T-helper 9 cell (primary cell): ENCODE measurements around the gene ARL16.

Experiments
- DNase-seq: peaks from one replicate; pipeline ENCODE4 v3.0.0-alpha.2; 2020
- total RNA-seq, 2 donors: gene quantifications; one replicate each; lab custom pipeline; 2026; lab: John Stamatoyannopoulos, UW

The ARL16 gene, protein sequence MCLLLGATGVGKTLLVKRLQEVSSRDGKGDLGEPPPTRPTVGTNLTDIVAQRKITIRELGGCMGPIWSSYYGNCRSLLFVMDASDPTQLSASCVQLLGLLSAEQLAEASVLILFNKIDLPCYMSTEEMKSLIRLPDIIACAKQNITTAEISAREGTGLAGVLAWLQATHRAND
- total RNA-seq = 22.0 to 26.9 reads per million in 2 donors

DNA sequence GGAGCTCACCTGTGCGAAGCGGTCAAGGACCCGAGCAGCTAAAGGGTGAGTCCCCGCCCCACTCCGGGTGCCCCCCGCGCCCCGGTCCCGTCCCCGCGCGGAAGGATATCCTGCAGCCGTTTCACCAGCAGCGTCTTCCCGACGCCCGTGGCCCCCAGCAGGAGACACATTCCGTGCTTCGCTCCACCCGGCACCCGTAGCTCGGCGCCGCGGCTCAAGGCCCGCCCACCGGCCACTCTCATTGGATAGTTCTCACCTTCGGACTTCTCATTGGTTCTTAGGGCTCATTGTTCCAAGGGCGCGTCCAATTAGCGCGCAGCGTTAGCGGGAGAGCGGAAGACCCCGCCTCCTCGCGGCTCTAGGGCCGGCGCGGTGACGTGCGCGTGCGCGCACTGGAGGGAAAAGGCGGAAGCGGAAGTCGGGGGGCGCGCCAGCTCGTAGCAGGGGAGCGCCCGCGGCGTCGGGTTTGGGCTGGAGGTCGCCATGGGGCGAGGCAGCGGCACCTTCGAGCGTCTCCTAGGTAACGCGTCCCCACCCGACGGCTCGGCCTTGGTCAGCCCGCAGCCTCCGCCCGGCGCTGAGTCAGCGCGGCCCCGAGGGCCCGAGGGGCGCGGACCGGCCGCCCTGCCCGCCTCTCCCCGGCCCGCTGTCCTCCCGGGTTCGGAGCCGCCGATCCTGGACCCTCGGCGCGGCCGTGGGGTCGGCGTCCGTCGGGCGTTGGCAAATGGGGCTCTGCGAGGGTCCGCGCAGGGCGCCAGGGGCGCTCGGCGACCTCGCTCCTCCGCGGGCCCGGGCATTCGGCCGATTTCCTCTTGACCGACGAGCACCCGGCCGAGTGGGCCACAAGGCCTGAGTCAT is at the start of gene ARL16, which contains the start of gene HGS:
TSS of gene ARL16 (minus strand) at position 214 of the 858 bp plus-strand sequence. CDS start at position 170, 44 bp downstream.
TSS of gene HGS (plus strand) at position 428 of the 858 bp plus-strand sequence. CDS start at position 484, 56 bp downstream.
- DNase-seq = peak; percentile 94

- DNase-seq = no peak
Observed at GRCh38 chr17:81727324-81728031, 43.9 kb upstream of the ARL16 start.

DNA sequence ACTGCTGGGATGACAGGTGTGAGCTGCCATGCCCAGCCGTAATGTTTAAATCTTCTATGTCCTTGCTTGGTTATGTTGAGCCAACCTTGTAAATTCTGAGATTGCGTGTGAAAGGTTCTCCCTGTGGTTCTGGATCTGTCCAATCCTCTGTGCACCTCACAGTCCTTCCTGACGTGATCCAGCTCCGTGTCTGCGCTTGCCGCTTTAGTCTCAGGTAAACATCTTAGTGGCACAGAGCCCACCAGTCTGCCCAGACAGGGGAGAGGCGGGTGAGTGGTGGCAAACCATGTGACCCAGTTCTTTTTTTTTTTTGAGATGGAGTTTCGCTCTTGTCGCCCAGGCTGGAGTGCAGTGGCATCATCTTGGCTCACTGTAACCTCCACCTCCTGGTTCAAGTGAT is 42.4 kb upstream of the ARL16 start:
- DNase-seq = no peak

DNA sequence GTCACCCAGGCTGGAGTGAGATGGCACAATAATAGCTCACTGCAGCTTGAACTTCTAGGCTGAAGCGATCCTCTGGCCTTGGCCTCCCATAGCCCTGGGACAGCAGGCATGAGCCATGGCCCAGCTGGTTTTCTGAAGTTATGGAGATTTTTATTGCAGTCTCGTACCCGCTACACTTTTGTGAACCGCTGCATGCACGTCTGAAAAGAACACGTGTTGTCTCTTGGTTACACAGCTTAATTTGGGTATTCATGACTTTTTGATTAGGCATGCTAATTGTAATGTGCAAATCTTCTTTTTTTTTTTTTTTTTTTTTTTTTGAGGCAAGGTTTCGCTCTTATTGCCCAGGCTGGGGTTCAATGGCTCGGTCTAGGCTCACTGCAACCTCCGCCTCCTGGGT is 41.8 kb upstream of the ARL16 start:
- DNase-seq = no peak

DNA sequence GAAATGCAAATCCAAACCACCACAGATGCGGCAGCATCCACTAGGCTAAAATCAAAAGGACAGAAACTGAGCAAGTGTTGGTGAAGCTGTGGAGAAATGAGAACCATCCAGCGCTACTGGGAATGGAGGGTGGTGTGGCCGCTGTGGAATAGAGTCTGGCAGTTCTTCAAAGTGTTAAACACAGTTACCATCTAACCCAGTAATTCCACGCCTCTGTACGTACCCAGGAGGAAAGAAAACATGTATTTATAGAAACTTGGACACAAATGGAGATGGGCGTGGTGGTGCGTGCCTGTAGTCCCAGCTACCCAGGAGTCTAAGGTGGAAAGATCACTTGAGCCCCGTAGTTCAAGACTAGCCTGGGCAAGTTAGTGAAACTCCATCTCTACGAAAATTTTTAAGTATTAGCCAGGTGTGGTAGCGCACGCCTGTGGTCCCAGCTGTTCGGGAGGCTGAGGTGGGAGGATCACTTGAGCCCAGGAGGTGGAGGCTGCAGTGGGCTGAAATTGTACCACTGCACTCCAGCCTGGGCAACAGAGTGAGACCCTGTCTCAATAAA is 40.1 kb upstream of the ARL16 start:
- DNase-seq = no peak

GRCh38 chr17:81722184-81723120 is 38.9 kb upstream of the ARL16 start:
- DNase-seq = no peak

- DNase-seq = no peak
Observed at GRCh38 chr17:81720267-81721071, 36.9 kb upstream of the ARL16 start.

GRCh38 chr17:81719410-81720266 is 36.0 kb upstream of the ARL16 start:
- no peak for DNase-seq

- DNase-seq = no peak
Observed at GRCh38 chr17:81717766-81718089, 34.1 kb upstream of the ARL16 start.

- DNase-seq = no peak
Observed at GRCh38 chr17:81717049-81717765, 33.6 kb upstream of the ARL16 start.

DNA sequence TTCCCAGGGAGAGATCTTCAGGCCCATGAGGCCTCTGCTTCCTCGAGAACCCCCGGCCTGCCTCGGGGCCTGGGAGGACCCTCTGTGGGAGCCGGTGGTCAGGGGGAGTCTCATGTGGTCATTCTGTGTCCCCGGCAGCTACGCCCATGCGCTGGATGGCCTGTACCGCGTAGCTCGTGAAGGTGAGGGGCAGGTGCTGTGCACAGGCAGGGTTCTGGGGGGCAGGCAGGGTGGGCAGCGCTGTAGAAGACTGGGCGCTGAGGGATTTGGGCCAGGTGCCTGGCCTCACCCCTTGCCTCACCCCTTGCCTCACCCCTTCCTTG is 33.0 kb upstream of the ARL16 start:
- no peak for DNase-seq

DNA sequence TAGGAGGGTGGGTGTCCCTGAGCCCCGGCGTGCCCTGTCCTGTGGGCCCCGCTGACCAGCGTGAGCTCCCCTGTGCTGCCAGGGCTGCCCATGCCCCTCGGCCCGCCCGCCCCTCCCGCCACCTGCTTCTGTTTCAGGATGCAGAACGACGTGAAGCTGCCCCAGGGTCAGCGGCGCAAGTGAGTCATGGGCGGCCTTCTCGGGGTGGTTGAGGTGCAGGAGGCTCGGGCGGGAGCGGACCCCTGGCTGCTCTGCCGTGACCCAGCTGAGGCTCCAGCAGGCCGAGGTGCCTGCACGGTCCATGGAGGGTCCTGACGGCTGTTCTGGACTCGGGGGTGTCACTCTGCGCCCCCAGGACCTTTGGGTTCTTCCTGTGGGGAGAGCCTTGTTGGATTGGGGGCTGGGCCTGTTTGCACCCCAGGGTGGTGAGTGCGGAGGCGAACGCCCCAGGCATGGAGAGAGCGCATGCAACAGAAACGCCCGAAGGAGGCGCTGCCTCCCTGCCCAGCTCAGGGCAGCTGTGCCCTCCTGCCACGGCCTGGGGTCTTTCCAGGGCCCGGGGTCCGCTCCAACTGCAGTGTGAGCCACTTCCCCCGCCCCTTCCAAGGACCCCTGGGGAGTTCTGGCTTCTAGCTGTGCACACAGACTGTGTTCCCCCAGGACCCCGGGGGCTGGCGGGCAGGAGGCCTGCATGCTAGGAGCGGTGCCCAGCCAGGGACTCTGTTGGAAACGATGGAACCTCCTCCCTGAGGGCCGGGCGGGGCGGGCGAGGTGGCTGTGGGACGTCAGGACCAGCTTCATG is 32.5 kb upstream of the ARL16 start:
- no peak for DNase-seq

- no peak for DNase-seq
Observed at GRCh38 chr17:81715107-81715871, 31.7 kb upstream of the ARL16 start.

DNA sequence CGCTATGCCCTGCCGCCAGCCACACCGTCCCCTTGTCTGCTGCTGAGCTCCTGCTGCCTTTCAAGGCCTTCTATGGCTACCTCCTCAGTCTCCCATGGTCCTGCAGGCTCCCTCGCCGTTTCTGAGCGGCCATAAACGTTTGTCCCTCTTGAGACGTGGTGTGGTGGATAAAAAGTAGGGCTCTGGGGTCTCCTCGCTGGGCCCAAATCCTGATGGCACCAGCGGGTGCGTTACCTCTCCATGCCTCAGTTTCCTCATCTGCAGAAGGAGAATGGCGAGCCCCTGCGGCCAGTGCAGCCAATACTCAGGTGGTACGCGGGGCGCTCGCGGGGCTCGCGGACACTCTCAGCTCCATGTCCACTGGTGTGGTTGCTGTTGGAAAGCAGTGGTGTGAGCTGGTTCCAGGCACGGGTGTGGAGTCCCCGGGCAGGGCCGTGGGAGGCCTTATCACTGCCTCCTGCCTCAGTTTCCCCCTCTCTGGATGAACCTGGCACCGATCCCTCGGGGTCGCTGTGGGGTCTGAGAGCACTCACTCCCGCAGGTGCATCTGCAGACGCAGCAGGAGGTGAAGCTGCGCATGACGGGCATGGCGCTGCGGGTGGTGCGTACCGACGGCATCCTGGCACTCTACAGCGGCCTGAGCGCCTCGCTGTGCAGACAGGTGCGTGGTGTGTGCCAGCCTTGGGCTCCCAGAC is 31.0 kb upstream of the ARL16 start:
- no peak for DNase-seq

GRCh38 chr17:81713556-81714411 is 30.2 kb upstream of the ARL16 start:
- no peak for DNase-seq

- no peak for DNase-seq
Observed at GRCh38 chr17:81713004-81713555, 29.5 kb upstream of the ARL16 start.
